ENCODE data around the gene PPP1R9B.

Gene PPP1R9B

DNA sequence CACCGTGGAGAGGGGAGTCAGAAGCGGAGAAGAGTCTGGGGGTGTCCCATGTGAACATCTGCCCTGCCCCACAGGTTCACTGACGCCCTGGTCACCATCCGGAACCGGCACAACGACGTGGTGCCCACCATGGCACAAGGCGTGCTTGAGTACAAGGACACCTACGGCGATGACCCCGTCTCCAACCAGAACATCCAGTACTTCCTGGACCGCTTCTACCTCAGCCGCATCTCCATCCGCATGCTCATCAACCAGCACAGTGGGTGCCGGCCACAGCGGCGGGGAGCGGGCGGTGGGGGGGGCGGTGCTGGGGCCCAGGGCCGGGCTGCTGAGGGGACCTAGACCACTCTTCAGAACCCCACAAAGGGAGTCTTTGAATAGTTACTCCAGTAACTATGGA is 44.7 kb downstream of the PPP1R9B start:
- Histone ChIP-seq H3K27ac (ENCODE audit: low read depth, low read length) (no peak overlapping the region), H3K4me1 (ENCODE audit: control insufficient read depth, low read length) (no peaks in the 10 kb centered on the region), H3K27me3 (ENCODE audit: control insufficient read depth, low read length) (no peaks in the 10 kb centered on the region), H4K20me1 (ENCODE audit: control insufficient read depth, insufficient read depth, low read depth, low read length) (no peaks in the 10 kb centered on the region), H3K36me3 (ENCODE audit: control insufficient read depth, low read length) (no peaks in the 10 kb centered on the region), H3K79me2 (ENCODE audit: control insufficient read depth, low read length) (no peaks in the 10 kb centered on the region), H3K9me2 (replicated peaks; ENCODE audit: control insufficient read depth, low read length) (no peaks in the 10 kb centered on the region), H3F3A (ENCODE audit: control insufficient read depth, insufficient read depth) (no peaks in the 10 kb centered on the region), H3K4me2 (ENCODE audit: low read length) (no peak overlapping the region), H3K4me3 (ENCODE audit: low read length) (no peak overlapping the region), H3K9me3 (ENCODE audit: control insufficient read depth, insufficient read depth, low read length) (no peaks in the 10 kb centered on the region)
- TF ChIP-seq, protein P1, sequence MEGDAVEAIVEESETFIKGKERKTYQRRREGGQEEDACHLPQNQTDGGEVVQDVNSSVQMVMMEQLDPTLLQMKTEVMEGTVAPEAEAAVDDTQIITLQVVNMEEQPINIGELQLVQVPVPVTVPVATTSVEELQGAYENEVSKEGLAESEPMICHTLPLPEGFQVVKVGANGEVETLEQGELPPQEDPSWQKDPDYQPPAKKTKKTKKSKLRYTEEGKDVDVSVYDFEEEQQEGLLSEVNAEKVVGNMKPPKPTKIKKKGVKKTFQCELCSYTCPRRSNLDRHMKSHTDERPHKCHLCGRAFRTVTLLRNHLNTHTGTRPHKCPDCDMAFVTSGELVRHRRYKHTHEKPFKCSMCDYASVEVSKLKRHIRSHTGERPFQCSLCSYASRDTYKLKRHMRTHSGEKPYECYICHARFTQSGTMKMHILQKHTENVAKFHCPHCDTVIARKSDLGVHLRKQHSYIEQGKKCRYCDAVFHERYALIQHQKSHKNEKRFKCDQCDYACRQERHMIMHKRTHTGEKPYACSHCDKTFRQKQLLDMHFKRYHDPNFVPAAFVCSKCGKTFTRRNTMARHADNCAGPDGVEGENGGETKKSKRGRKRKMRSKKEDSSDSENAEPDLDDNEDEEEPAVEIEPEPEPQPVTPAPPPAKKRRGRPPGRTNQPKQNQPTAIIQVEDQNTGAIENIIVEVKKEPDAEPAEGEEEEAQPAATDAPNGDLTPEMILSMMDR (IDR thresholded peaks at IDR 0.05; ENCODE audit: low read depth, low read length, poor library complexity, severe bottlenecking) = no peak
- TF ChIP-seq EZH2phosphoT487 (IDR thresholded peaks at IDR 0.05; ENCODE audit: borderline replicate concordance, low read length) = no peak

DNA sequence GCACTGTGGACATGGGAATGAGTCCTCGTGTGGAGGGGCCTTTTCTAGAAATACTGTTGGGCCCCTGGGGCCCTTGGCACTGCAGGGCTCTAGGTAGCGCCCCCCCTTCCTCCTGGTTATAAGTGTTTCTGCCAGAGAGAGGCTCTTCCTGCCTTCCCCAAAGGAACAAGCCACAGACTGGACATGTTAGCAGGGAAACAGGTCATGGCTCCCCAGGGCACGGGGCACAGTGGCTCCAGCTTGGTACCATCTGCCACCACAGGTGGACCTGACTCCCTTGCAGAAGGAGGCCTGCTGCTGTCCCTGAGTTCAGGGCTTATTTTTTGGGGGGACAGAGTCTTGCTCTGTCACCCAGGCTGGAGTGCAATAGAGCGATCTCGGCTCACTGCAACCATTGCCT is 46.5 kb downstream of the PPP1R9B start:
- no peaks in the 10 kb centered on the region for H3K27me3 ChIP-seq (ENCODE audit: control insufficient read depth, low read length)
- TF ChIP-seq EZH2phosphoT487 (IDR thresholded peaks at IDR 0.05; ENCODE audit: borderline replicate concordance, low read length) = no peak
- TF ChIP-seq, protein P1 (IDR thresholded peaks at IDR 0.05; ENCODE audit: low read depth, low read length, poor library complexity, severe bottlenecking) = no peak
- H3K9me3 ChIP-seq (ENCODE audit: control insufficient read depth, insufficient read depth, low read length) = no peaks in the 10 kb centered on the region

DNA sequence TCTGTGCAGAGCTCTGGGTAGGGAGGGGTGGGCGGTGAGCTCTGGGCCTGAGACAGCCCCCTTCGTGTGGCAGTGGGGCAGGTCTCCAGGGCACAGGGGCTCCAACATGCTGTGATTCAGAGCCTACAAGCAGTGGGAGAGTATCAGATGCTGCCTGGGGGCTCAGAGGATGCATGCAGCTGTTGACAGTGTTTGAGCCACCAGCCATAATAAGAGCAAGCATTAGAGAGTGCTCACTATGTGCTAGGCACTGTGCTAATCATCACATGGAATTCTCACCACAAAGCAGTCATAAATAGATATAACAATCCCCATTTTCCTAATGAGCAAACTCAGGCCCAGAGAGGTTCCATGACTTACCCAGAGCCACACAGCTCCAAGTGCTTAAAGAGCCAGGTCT is 47.2 kb downstream of the PPP1R9B start:
- Histone ChIP-seq H3K79me2 (ENCODE audit: control insufficient read depth, low read length) (no peaks in the 10 kb centered on the region), H3K9me2 (replicated peaks; ENCODE audit: control insufficient read depth, low read length) (no peaks in the 10 kb centered on the region), H3K4me3 (ENCODE audit: low read length) (no peak overlapping the region), H3K9me3 (ENCODE audit: control insufficient read depth, insufficient read depth, low read length) (no peaks in the 10 kb centered on the region), H3F3A (ENCODE audit: control insufficient read depth, insufficient read depth) (no peaks in the 10 kb centered on the region), H3K4me2 (ENCODE audit: low read length) (no peak overlapping the region), H3K27ac (ENCODE audit: low read depth, low read length) (no peak overlapping the region), H4K20me1 (ENCODE audit: control insufficient read depth, insufficient read depth, low read depth, low read length) (no peaks in the 10 kb centered on the region), H3K36me3 (ENCODE audit: control insufficient read depth, low read length) (no peaks in the 10 kb centered on the region), H3K4me1 (ENCODE audit: control insufficient read depth, low read length) (no peaks in the 10 kb centered on the region), H3K27me3 (ENCODE audit: control insufficient read depth, low read length) (no peaks in the 10 kb centered on the region)
- TF ChIP-seq EZH2phosphoT487 (IDR thresholded peaks at IDR 0.05; ENCODE audit: borderline replicate concordance, low read length) = no peak
- TF ChIP-seq, protein P1 (IDR thresholded peaks at IDR 0.05; ENCODE audit: low read depth, low read length, poor library complexity, severe bottlenecking) = no peak

More for the DNA sequence above, 46.5 kb downstream of the PPP1R9B start:
- no peaks in the 10 kb centered on the region for H4K20me1 ChIP-seq (ENCODE audit: control insufficient read depth, insufficient read depth, low read depth, low read length)
- H3K9me2 ChIP-seq (replicated peaks; ENCODE audit: control insufficient read depth, low read length) = no peaks in the 10 kb centered on the region
- no peak overlapping the region for H3K4me2 ChIP-seq (ENCODE audit: low read length)
- H3K36me3 ChIP-seq (ENCODE audit: control insufficient read depth, low read length) = no peaks in the 10 kb centered on the region
- no peak overlapping the region for H3K27ac ChIP-seq (ENCODE audit: low read depth, low read length)
- no peaks in the 10 kb centered on the region for H3K4me1 ChIP-seq (ENCODE audit: control insufficient read depth, low read length)
- H3F3A ChIP-seq (ENCODE audit: control insufficient read depth, insufficient read depth) = no peaks in the 10 kb centered on the region
- H3K4me3 ChIP-seq (ENCODE audit: low read length) = no peak overlapping the region
- H3K79me2 ChIP-seq (ENCODE audit: control insufficient read depth, low read length) = no peaks in the 10 kb centered on the region
